ENCODE data around the gene RTN4RL1. TPM values are rescaled to one million over a fixed set of nuclear protein-coding genes. Genes with fewer than 3 reads are reported as not detected.
A peak's percentile ranks its signal among the peaks of the same experiment; 100 is the strongest.

Gene RTN4RL1
- total and polyA plus RNA-seq, 2 of the 13 experiments (the other 11 are each of a cell fraction or from before 2014, with no cell fraction given): 0.01 TPM; not detected in 1

DNA sequence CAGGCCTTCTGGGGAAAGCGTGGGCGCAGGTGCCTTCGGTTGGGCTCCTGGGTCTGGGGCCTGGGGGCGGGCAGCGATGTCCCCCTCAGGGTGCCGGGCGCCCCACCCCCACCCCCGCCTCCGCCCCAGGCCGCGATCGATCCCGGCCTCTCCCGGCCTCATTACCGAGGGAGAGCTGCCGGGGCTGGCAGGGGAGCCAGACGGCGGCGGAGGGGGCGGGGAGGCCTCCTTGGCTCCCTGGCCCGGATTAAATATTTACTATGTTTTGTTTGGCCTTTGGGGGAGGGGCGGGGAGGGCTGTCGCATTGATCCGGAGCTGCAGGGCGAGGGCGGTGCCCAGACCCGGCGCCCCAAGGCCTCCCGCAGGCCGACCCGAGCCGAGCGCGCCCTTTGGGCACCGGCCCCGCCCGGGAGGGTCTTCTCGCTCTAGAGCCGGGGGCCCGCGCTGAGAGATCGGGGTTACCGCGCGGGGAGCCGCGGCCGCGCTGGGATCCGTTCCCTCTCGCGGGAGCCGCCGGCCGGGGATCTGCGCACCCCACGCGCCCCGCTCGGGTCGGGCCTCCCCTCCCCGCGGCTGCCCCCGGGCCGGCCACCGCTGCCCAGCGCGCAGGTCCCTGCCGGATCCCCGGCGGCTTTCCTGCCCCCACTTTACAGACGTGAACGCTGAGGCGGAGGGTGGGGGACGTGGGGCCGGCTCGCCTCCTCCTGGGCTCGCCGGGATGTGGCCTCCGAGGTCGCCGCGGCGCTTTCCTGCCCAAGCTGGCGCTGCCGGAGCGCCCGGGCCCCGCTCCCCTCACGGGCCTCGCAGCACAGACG, 27.0 kb downstream of the RTN4RL1 start (continued):
- TF ChIP-seq, protein P1, sequence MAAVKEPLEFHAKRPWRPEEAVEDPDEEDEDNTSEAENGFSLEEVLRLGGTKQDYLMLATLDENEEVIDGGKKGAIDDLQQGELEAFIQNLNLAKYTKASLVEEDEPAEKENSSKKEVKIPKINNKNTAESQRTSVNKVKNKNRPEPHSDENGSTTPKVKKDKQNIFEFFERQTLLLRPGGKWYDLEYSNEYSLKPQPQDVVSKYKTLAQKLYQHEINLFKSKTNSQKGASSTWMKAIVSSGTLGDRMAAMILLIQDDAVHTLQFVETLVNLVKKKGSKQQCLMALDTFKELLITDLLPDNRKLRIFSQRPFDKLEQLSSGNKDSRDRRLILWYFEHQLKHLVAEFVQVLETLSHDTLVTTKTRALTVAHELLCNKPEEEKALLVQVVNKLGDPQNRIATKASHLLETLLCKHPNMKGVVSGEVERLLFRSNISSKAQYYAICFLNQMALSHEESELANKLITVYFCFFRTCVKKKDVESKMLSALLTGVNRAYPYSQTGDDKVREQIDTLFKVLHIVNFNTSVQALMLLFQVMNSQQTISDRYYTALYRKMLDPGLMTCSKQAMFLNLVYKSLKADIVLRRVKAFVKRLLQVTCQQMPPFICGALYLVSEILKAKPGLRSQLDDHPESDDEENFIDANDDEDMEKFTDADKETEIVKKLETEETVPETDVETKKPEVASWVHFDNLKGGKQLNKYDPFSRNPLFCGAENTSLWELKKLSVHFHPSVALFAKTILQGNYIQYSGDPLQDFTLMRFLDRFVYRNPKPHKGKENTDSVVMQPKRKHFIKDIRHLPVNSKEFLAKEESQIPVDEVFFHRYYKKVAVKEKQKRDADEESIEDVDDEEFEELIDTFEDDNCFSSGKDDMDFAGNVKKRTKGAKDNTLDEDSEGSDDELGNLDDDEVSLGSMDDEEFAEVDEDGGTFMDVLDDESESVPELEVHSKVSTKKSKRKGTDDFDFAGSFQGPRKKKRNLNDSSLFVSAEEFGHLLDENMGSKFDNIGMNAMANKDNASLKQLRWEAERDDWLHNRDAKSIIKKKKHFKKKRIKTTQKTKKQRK (IDR thresholded peaks at IDR 0.05; ENCODE audit: low read length): no peak
- TF ChIP-seq ZNF644 (CRISPR knock-in tag; IDR thresholded peaks at IDR 0.05; ENCODE audit: low read depth): no peak
- TF ChIP-seq, protein P2, sequence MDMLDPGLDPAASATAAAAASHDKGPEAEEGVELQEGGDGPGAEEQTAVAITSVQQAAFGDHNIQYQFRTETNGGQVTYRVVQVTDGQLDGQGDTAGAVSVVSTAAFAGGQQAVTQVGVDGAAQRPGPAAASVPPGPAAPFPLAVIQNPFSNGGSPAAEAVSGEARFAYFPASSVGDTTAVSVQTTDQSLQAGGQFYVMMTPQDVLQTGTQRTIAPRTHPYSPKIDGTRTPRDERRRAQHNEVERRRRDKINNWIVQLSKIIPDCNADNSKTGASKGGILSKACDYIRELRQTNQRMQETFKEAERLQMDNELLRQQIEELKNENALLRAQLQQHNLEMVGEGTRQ (IDR thresholded peaks at IDR 0.05; ENCODE audit: low read depth, low read length): no peak
- TF ChIP-seq, protein P2 (CRISPR knock-in tag; IDR thresholded peaks at IDR 0.05; ENCODE audit: borderline replicate concordance): no peak
- TF ChIP-seq MBNL3 (CRISPR knock-in tag; conservative IDR thresholded peaks at IDR 0.05): no peak
- TF ChIP-seq, protein P3, sequence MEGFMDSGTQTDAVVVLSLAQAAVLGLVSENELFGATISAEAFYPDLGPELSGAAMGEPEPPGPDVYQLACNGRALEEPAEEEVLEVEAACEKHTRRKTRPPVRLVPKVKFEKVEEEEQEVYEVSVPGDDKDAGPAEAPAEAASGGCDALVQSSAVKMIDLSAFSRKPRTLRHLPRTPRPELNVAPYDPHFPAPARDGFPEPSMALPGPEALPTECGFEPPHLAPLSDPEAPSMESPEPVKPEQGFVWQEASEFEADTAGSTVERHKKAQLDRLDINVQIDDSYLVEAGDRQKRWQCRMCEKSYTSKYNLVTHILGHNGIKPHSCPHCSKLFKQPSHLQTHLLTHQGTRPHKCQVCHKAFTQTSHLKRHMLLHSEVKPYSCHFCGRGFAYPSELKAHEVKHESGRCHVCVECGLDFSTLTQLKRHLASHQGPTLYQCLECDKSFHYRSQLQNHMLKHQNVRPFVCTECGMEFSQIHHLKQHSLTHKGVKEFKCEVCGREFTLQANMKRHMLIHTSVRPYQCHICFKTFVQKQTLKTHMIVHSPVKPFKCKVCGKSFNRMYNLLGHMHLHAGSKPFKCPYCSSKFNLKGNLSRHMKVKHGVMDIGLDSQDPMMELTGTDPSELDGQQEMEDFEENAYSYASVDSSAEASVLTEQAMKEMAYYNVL (CRISPR knock-in tag; IDR thresholded peaks at IDR 0.05; ENCODE audit: borderline replicate concordance): no peak
- TF ChIP-seq, protein P4, sequence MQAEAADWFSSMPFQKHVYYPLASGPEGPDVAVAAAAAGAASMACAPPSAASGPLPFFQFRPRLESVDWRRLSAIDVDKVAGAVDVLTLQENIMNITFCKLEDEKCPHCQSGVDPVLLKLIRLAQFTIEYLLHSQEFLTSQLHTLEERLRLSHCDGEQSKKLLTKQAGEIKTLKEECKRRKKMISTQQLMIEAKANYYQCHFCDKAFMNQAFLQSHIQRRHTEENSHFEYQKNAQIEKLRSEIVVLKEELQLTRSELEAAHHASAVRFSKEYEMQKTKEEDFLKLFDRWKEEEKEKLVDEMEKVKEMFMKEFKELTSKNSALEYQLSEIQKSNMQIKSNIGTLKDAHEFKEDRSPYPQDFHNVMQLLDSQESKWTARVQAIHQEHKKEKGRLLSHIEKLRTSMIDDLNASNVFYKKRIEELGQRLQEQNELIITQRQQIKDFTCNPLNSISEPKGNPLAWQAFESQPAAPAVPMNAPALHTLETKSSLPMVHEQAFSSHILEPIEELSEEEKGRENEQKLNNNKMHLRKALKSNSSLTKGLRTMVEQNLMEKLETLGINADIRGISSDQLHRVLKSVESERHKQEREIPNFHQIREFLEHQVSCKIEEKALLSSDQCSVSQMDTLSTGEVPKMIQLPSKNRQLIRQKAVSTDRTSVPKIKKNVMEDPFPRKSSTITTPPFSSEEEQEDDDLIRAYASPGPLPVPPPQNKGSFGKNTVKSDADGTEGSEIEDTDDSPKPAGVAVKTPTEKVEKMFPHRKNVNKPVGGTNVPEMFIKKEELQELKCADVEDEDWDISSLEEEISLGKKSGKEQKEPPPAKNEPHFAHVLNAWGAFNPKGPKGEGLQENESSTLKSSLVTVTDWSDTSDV (CRISPR knock-in tag; IDR thresholded peaks at IDR 0.05): no peak
- TF ChIP-seq ZNF816 (CRISPR knock-in tag; IDR thresholded peaks at IDR 0.05; ENCODE audit: borderline replicate concordance): no peak
- no peak for TF ChIP-seq SATB2 (CRISPR knock-in tag; IDR thresholded peaks at IDR 0.05)
- TF ChIP-seq GATA4 (IDR thresholded peaks at IDR 0.05; ENCODE audit: borderline replicate concordance, low read depth): no peak
- TF ChIP-seq, protein P5, sequence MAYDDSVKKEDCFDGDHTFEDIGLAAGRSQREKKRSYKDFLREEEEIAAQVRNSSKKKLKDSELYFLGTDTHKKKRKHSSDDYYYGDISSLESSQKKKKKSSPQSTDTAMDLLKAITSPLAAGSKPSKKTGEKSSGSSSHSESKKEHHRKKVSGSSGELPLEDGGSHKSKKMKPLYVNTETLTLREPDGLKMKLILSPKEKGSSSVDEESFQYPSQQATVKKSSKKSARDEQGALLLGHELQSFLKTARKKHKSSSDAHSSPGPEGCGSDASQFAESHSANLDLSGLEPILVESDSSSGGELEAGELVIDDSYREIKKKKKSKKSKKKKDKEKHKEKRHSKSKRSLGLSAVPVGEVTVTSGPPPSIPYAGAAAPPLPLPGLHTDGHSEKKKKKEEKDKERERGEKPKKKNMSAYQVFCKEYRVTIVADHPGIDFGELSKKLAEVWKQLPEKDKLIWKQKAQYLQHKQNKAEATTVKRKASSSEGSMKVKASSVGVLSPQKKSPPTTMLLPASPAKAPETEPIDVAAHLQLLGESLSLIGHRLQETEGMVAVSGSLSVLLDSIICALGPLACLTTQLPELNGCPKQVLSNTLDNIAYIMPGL (CRISPR knock-in tag; IDR thresholded peaks at IDR 0.05; ENCODE audit: borderline replicate concordance in 1 of 2, low read depth in 1 of 2): no peak
- TF ChIP-seq ZNF10 (CRISPR knock-in tag; IDR thresholded peaks at IDR 0.05; ENCODE audit: borderline replicate concordance, low read depth): no peak
- TF ChIP-seq ZSCAN22 (CRISPR knock-in tag; IDR thresholded peaks at IDR 0.05): peak; percentile 67; the same call in 1 of the 2 replicates

Measured in HepG2 (cell line).